ENCODE data around the gene U2AF1L4. TPM values are rescaled to one million over a fixed set of nuclear protein-coding genes. Genes with fewer than 3 reads are reported as not detected.

U2AF1L4 gene
- total and polyA plus RNA-seq, 10 of the 15 experiments (the other 5 are each of a cell fraction or from before 2014, with no cell fraction given), result 7.9 to 21.6 (median 15.1) TPM

DNA sequence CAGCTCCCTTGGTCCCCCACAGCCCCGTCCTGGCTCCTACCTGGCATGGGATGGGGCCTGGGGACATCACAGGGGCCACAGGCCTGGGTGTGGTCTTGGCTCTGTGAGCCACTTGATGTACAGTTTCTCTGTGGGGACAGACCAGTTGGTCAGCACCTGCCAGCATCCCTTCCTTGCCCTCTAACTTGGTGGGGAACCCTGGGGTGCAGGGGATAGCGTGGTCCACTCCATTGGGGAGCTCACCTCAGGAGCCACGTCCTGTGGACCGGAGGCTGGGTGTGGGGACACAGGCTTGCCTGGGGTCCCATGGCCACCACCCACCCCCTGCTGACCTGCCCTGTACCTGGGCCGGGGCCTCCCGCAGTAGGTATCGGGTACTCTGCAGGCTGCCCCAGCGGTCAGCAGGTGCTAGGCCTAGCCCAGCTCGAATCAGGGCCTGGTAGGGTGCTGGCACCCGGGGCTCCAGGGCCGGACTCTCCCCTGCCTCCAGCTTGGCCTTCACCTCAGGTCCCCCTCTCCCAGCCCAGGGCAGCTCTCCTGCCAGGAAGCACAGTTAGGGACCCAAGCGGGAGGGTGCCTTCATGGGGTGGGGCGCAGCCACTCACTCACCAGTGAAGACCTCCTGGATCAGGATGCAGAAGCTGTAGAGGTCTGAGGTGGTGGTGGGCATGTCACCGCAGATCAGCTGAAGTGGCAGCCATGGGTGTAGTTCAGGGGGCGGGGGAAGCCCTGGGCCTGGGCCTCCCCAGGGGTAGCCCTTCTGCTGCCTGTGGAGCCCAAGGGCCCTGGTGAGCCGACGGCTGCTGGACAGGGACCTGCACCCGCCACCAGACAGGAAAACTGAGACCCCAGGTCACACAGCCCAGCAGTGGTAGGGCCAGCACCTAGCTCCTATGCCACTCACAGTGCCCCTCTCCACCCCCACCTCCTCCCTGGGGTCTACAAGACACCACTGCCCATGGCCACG, 45.0 kb upstream of the U2AF1L4 start:
- Histone ChIP-seq H2AFZ (ENCODE audit: control insufficient read depth, low read depth, low read length) (no peak overlapping the region), H3K4me3 (no peak overlapping the region), H3K27ac (ENCODE audit: control insufficient read depth, insufficient read depth) (no peak overlapping the region), H3K4me1 (ENCODE audit: control insufficient read depth, insufficient read depth, low read length) (no peaks in the 10 kb centered on the region), H3K9ac (ENCODE audit: control insufficient read depth, insufficient read depth, low read length) (no peak overlapping the region), H3K9me3 (replicated peaks; ENCODE audit: control insufficient read depth, insufficient read depth, low read length) (no peaks in the 10 kb centered on the region), H3K4me2 (ENCODE audit: control insufficient read depth, insufficient read depth) (no peak overlapping the region), H4K20me1 (ENCODE audit: control insufficient read depth, insufficient read depth) (no peaks in the 10 kb centered on the region), H3K36me3 (ENCODE audit: control insufficient read depth in 2 of 2, insufficient read depth in 2 of 2, low read length in 1 of 2) (no peaks in the 10 kb centered on the region), H3K27me3 (replicated peaks in 1 of 2; ENCODE audit: control insufficient read depth in 2 of 2, insufficient read depth in 2 of 2, low read length in 1 of 2) (no peaks in the 10 kb centered on the region; a peak in 1 of 4 replicates), H3K79me2 (ENCODE audit: control insufficient read depth, insufficient read depth, low read length) (no peaks in the 10 kb centered on the region)
- ATAC-seq (no peak), DNase-seq (ENCODE audit: low read depth, low spot score) (no peak), FAIRE-seq (no peak)
- intact Hi-C loops (cut with micrococcal nuclease; ENCODE audit: unreplicated experiment) (no loop called here), in situ Hi-C loops (cut with MboI) (no loop called here)
- ChIA-PET CTCF (interaction anchor here (1.0 to 3.1 kb wide), 3 partner anchors 10 to 97 kb away, joined by 3 to 12 read pairs (median 3); no protein-coding TSS in a partner anchor), POLR2A (interaction anchor here (0.5 kb wide), 1 partner anchor 10 kb away, joined by 3 read pairs; no protein-coding TSS in a partner anchor), RAD21 (ENCODE audit: unreplicated experiment) (no interaction called here), SMC1A (ENCODE audit: uncharacterized antibody, unreplicated experiment) (no interaction called here)
- BruUV-seq (replicated peaks), result no TSS peak
- WGBS (ENCODE audit: insufficient coverage, insufficient replicate concordance, low lambda C conversion rate, missing lambda C conversion rate), result 52% methylated on average over 15 of the region's 19 CpGs
- TF ChIP-seq SRF (IDR thresholded peaks at IDR 0.05; ENCODE audit: low read depth in 2 of 2, low read length in 2 of 2) (no peak), ZZZ3 (IDR thresholded peaks at IDR 0.05; ENCODE audit: control insufficient read depth, insufficient read length, low read depth) (no peak), SUZ12 (IDR thresholded peaks at IDR 0.05; ENCODE audit: unreplicated experiment) (no peak), EED (IDR thresholded peaks at IDR 0.05; ENCODE audit: low read depth) (no peak), GABPA (IDR thresholded peaks at IDR 0.05; ENCODE audit: low read depth) (no peak), EP300 (IDR thresholded peaks at IDR 0.05; ENCODE audit: borderline replicate concordance in 1 of 2, control insufficient read depth in 1 of 2, low read depth in 2 of 2, low read length in 2 of 2) (no peak), DPF2 (IDR thresholded peaks at IDR 0.05) (no peak), BCL11A (IDR thresholded peaks at IDR 0.05; ENCODE audit: low read depth, low read length) (no peak), CREM (IDR thresholded peaks at IDR 0.05; ENCODE audit: low read depth) (no peak), SIX5 (IDR thresholded peaks at IDR 0.05; ENCODE audit: low read depth, low read length, severe bottlenecking) (no peak), RFX5 (IDR thresholded peaks at IDR 0.05; ENCODE audit: low read depth, low read length) (no peak)
- TF ChIP-seq, protein P1, sequence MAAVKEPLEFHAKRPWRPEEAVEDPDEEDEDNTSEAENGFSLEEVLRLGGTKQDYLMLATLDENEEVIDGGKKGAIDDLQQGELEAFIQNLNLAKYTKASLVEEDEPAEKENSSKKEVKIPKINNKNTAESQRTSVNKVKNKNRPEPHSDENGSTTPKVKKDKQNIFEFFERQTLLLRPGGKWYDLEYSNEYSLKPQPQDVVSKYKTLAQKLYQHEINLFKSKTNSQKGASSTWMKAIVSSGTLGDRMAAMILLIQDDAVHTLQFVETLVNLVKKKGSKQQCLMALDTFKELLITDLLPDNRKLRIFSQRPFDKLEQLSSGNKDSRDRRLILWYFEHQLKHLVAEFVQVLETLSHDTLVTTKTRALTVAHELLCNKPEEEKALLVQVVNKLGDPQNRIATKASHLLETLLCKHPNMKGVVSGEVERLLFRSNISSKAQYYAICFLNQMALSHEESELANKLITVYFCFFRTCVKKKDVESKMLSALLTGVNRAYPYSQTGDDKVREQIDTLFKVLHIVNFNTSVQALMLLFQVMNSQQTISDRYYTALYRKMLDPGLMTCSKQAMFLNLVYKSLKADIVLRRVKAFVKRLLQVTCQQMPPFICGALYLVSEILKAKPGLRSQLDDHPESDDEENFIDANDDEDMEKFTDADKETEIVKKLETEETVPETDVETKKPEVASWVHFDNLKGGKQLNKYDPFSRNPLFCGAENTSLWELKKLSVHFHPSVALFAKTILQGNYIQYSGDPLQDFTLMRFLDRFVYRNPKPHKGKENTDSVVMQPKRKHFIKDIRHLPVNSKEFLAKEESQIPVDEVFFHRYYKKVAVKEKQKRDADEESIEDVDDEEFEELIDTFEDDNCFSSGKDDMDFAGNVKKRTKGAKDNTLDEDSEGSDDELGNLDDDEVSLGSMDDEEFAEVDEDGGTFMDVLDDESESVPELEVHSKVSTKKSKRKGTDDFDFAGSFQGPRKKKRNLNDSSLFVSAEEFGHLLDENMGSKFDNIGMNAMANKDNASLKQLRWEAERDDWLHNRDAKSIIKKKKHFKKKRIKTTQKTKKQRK (IDR thresholded peaks at IDR 0.05; ENCODE audit: low read depth, low read length), result no peak
- TF ChIP-seq, protein P2, sequence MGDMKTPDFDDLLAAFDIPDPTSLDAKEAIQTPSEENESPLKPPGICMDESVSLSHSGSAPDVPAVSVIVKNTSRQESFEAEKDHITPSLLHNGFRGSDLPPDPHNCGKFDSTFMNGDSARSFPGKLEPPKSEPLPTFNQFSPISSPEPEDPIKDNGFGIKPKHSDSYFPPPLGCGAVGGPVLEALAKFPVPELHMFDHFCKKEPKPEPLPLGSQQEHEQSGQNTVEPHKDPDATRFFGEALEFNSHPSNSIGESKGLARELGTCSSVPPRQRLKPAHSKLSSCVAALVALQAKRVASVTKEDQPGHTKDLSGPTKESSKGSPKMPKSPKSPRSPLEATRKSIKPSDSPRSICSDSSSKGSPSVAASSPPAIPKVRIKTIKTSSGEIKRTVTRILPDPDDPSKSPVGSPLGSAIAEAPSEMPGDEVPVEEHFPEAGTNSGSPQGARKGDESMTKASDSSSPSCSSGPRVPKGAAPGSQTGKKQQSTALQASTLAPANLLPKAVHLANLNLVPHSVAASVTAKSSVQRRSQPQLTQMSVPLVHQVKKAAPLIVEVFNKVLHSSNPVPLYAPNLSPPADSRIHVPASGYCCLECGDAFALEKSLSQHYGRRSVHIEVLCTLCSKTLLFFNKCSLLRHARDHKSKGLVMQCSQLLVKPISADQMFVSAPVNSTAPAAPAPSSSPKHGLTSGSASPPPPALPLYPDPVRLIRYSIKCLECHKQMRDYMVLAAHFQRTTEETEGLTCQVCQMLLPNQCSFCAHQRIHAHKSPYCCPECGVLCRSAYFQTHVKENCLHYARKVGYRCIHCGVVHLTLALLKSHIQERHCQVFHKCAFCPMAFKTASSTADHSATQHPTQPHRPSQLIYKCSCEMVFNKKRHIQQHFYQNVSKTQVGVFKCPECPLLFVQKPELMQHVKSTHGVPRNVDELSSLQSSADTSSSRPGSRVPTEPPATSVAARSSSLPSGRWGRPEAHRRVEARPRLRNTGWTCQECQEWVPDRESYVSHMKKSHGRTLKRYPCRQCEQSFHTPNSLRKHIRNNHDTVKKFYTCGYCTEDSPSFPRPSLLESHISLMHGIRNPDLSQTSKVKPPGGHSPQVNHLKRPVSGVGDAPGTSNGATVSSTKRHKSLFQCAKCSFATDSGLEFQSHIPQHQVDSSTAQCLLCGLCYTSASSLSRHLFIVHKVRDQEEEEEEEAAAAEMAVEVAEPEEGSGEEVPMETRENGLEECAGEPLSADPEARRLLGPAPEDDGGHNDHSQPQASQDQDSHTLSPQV (IDR thresholded peaks at IDR 0.05), result no peak
- TF ChIP-seq, protein P3, sequence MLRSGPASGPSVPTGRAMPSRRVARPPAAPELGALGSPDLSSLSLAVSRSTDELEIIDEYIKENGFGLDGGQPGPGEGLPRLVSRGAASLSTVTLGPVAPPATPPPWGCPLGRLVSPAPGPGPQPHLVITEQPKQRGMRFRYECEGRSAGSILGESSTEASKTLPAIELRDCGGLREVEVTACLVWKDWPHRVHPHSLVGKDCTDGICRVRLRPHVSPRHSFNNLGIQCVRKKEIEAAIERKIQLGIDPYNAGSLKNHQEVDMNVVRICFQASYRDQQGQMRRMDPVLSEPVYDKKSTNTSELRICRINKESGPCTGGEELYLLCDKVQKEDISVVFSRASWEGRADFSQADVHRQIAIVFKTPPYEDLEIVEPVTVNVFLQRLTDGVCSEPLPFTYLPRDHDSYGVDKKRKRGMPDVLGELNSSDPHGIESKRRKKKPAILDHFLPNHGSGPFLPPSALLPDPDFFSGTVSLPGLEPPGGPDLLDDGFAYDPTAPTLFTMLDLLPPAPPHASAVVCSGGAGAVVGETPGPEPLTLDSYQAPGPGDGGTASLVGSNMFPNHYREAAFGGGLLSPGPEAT (IDR thresholded peaks at IDR 0.05; ENCODE audit: low read depth), result no peak

All from GM12878 (cell line).